Gastroesophageal sphincter (tissue), 3 donors: ENCODE measurements around the gene EPHA6.

Experiments
- POLR2A ChIP-seq, 2 donors: fragments of 450-650 bp; IDR thresholded peaks; one replicate each; pipeline ENCODE4 v1.6.1; 2017; ENCODE audit warnings: antibody characterized with exemption in 2 of 2, mild to moderate bottlenecking in 2 of 2, moderate library complexity in 1 of 2
- POLR2AphosphoS5 ChIP-seq: sonication (generic); formaldehyde crosslinking; IDR thresholded peaks from one replicate; pipeline ENCODE4 v1.6.1; 2017; ENCODE audit warnings: antibody characterized with exemption
- TF ChIP-seq, protein P1 (sequence below), 4 experiments: fragments of 200-600 bp in 2 of 4; fragments of 450-650 bp in 2 of 4; sonication (generic) in 1 of 4; IDR thresholded peaks; one replicate each; pipeline ENCODE4 v1.5.1; 2017 to 2019; ENCODE audit warnings: antibody characterized with exemption in 4 of 4, mild to moderate bottlenecking in 2 of 4, moderate library complexity in 2 of 4

DNA sequence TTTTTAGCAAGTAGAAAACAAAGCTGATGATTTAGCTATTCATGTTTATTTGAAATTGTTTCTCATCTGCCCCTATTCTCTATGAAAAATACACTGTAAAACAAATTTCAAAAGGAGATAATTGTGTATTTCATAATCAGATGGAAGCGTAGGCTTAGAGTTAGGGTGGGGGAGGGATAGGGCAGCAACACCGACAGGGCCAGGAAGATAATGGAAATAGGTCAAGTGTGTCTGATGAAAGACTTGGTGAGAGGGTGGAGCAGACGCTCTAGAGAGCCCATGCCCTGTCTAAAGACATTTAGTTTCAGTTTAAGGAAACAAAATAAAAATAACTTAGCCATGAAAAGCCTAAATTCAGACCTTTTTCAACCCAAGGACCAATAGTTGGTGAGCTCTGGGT lies 898.5 kb downstream of the EPHA6 start:
- no peak for TF ChIP-seq POLR2A (IDR thresholded peaks at IDR 0.05)
- TF ChIP-seq, protein P1, sequence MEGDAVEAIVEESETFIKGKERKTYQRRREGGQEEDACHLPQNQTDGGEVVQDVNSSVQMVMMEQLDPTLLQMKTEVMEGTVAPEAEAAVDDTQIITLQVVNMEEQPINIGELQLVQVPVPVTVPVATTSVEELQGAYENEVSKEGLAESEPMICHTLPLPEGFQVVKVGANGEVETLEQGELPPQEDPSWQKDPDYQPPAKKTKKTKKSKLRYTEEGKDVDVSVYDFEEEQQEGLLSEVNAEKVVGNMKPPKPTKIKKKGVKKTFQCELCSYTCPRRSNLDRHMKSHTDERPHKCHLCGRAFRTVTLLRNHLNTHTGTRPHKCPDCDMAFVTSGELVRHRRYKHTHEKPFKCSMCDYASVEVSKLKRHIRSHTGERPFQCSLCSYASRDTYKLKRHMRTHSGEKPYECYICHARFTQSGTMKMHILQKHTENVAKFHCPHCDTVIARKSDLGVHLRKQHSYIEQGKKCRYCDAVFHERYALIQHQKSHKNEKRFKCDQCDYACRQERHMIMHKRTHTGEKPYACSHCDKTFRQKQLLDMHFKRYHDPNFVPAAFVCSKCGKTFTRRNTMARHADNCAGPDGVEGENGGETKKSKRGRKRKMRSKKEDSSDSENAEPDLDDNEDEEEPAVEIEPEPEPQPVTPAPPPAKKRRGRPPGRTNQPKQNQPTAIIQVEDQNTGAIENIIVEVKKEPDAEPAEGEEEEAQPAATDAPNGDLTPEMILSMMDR (IDR thresholded peaks at IDR 0.05) = no peak
- no peak for TF ChIP-seq POLR2AphosphoS5
